Testis (tissue), 2 donors: ENCODE measurements around the gene RBM27.

ENCODE experiments used
- CTCF ChIP-seq, 3 experiments: fragments of 450-650 bp in 2 of 3; fragments of 200-600 bp in 1 of 3; sonication (generic) in 1 of 3; IDR thresholded peaks; one replicate each; pipeline ENCODE4 v1.5.1; 2016 to 2019; ENCODE audit warnings: antibody characterized with exemption in 3 of 3, mild to moderate bottlenecking in 2 of 3, moderate library complexity in 1 of 3
- POLR2A ChIP-seq: fragments of 450-650 bp; IDR thresholded peaks from one replicate; pipeline ENCODE4 v1.6.1; 2017; ENCODE audit warnings: antibody characterized with exemption, mild to moderate bottlenecking, moderate library complexity

GRCh38 chr5:146192571-146193043 is 10.8 kb upstream of the RBM27 start:
- TF ChIP-seq POLR2A (no peak), CTCF (IDR thresholded peaks at IDR 0.05) (no peak)
